Kidney capillary endothelial cell (primary cell): ENCODE data around the gene TRIM2.
"Not testable (repeated sequence)": the region's sequence is repeated elsewhere in the genome, so short reads cannot be mapped to it uniquely, and the experiment has no call there.

ENCODE experiments used
- DNase-seq: peaks from one replicate; pipeline ENCODE4 v3.0.0-alpha.2; 2018; ENCODE audit warnings: low spot score

TRIM2 gene

DNA sequence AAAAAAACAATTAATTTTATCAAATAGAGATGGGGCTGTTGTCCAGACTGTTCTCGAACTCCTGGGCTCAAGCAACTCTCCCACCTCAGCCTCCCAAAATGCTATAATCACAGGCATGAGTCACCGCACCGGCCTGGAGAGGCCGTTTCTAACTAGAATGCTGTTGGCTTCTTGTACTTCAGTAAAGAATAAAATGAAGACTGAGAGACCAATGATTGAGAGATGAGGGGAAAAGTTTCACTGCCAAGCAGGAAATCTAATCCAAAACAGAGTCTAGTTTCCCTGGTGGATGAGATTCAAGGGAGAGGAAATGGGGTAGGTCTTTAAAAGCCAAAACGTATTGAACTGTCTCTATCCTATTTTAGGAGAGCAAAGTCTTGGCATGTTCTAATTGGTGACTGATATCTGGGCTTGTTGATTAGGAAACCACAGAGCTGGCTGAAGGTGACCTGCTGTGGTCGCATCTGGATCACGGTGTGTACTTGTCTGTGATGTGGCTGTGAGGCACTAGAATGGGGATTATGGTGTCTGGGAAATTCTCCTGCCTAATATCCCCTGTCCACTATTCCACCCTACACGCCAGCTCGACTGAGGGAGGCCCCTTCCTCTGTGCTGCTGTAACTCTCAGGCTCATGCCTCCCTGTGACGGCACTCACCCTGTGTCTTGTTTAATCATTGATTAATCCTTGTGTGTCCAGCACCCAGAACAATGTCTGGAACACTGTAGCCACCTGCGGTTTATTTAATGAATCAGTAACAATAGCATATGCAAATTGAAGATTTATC is 15.0 kb upstream of the TRIM2 start:
- DNase-seq: no peak

DNA sequence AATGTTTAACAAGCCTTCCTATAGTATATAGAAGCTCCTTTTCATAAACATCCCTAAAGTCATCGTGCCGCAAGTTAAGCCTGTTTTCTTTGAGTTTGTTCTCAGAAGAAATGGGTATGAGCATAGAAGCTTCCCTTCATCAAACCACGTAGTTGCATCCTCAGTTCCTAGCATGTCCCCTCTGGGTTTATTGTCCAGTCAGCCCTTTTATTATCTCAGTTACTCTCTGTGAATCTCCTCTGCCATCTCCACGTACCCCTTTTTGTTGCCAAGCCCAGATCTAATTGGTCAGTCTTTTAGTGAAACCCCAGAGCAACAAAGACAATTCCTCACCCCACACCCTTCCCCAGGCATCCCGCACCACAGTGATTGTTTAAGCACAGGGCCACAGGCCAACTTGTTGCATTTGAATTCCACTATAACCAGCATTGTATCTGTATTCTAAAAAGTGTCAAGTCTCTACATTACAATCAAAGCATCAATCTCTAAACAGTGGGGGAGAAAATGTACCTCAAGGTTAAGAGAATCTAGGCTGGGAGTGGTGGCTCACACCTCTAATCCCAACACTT is 12.4 kb upstream of the TRIM2 start:
- DNase-seq: no peak

GRCh38 chr4:153197301-153197700 is 6.9 kb upstream of the TRIM2 start:
- no peak for DNase-seq

- no peak for DNase-seq
These were observed 5.5 kb upstream of the TRIM2 start for GRCh38 chr4:153198719-153199118.

GRCh38 chr4:153203746-153204145 is 497 bp upstream of the TRIM2 start:
- DNase-seq: not testable (repeated sequence)

DNA sequence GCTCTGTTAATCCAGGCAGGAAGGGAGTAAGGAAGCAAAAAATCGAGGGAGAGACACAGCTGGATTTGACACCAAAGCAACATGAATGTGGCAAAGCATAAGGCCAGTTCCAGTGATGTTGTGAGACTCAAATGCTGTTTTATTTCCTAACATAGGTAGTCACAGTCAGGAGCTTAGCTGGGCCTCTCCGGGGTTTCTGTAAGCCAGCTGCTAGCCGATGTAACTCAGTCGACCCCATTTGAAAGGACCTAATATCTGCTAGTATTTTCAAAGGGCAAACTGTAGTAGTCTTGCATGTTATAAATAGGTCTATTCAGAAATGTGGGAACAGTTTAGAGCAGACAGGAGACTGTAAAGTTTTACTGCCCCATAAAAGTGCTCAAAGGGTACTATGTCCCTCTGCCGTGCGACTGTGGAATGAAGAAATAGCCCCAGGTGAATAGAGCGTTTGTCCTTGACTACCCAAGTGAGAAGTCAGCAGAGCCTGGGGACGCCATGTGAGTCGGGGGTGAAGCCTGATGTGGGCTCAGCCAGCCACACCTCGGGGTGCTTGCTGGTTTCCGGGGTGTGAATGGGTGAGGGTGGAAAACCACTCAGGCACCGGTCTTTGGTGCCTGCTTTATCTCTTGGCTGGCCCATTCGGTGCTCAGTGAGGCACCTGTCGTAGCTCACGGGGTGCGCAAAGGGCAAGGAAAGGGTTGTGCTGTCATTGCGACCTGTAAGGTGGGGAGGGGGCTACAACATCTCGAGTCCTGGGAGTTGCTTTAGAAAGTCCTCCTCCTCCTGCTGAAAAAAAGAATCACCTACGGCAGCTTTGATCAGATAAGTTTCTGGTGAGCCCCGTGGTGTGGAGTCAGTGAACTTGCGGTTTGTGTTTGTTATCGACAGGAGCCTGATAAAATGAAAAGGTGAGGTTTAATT is 745 bp downstream of the TRIM2 start:
- no peak for DNase-seq

DNA sequence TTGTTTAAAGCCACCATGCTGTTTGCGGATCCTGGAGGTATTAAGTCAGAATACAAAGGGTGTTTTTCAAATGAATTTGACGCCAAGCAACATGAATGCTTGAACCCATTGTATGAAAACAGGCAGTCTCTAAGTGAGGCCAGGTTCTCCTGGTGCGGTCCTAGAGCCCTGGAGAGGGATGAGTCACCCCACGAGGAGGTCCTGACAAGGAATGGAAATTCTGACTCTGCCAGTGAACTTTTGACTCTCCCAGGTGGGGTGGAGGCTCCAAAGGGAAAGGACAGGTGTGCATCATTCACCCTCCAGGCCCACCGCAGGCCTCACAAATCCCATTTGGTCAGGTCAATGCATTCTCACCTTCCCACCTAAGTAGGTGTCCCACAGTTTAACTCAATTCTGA is 1.5 kb downstream of the TRIM2 start:
- no peak for DNase-seq

DNA sequence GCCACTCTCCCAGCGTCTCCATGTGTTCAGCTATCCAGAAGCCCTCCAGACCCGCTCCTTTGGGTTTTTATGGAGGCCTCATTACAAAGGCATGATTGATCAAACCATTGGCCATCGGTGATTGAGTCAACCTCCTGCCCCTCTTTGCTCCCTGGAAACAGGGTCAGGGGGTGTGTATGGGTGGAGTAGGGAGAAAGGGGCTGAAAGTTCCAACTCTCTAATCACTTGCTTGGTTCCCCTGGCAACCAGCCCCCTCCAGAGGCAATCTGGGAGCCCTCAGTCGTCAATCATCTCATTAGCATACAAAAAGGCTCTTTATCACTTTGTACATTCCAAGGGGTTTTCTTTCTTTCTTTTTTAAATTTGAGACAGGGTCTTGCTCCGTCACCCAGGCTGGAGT is 2.3 kb downstream of the TRIM2 start:
- no peak for DNase-seq

- no peak for DNase-seq
These were observed 2.8 kb downstream of the TRIM2 start for GRCh38 chr4:153207027-153207426.

GRCh38 chr4:153207567-153207966 is 3.3 kb downstream of the TRIM2 start:
- DNase-seq: no peak

DNA sequence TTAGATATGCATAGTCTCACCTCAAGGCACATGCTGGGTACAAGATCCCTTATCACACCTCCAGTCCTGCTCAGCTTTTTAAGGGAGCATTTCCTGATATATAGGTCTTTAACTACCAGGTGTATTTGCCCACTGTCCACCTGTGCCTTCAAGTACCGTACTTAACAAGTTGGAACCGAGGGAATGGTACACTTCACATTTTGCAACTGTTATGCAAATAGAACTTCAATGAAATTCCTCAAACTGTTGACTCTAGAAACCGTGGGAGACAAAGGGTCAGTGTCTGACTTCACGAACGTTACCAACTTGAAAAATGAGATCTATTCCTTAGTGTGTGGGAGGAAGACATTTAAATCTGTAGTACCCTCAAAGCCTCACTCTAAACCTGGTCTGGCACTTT is 5.2 kb downstream of the TRIM2 start:
- no peak for DNase-seq

DNA sequence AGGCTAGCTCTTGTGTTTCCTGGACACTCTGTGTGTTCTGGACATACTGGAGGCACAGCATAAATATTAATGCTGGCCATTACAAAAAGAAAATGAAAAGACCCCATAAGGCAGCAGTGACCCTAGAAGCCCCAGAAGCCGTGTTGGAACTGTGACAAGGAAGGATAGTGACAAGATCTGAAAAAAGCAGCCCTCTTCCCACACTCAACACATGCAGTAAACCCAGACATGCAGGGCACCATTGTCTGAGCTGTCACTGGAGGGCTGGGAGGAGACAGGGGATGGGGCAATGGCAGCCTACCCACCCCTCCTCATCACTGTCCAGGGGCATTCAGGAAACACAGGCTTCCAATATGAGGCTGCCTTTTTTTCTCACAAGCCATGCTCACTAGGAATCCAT is 6.5 kb downstream of the TRIM2 start:
- no peak for DNase-seq

DNA sequence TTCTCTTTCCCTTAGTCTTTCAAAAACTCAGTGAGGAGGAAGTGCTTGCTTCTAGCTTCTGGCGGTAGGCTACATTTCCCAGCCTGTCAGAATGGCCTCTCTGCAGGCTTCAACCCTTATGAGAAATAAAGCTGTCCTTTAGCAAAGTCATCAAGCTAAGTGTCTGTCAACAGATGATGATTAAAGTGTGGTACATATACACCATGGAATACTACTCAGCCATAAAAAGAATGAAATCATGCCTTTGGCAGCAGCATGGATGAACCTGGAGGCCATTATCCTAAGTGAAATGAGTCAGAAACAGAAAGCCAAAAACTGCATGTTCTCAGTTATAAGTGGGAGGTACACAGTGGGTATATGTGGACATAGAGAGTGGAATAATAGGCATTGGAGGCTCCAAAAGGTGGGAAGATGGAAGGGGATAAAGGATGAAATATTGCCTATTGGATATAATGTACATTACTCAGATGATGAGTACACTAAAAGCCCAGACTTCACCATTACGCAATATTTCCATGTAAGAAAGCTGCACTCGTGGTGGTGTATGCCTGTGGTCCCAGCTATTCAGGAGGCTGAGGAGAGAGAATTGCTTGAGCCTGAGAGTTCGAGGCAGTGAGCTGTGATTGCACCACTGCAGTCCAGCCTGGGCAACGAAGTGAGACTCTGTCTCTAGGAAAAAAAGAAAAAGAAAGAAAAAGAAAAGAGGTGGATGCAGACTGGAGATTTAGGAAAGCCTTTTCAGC is 7.9 kb downstream of the TRIM2 start:
- DNase-seq: no peak

DNA sequence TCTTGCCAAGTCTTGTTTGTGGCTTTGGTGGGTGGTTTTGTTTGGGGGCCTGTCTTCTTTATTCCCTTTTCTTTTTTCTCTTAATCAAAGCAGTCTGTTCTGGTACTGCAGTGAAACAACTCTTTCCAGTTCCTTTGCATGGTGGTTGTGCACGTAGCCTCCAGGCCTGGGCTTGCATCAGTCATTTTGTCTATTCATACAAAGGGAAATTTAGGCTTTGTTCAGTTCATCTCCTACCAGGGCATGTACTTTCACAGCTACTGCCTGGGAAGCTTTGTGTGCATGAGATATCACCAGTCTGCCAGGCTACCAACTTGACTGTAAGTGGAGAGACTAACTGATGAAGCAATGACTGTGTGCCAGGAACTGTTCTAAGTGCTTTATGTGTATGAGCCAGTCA is 8.5 kb downstream of the TRIM2 start:
- DNase-seq: no peak

- no peak for DNase-seq
These were observed 11.7 kb downstream of the TRIM2 start for GRCh38 chr4:153215921-153216320.

DNA sequence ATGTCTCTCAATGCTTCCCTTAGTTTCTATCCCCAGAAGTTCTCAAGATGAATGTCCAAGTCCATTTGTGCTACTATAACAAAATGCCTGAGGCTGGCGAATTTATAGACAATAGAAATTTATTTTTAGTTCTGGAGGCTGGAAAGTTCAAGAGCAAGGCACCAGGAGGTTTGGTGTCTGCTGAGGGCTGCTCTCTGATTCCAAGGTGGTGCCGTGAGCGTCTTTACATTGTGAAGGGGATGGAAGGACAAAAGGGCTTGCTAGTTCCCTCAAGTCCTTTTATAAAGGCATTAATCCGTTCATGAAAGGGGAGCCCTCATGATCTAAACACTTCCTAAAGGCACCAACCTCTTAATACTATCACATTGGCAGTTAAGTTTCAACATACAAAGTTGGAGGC is 12.3 kb downstream of the TRIM2 start:
- no peak for DNase-seq

GRCh38 chr4:153217440-153217839 is 13.2 kb downstream of the TRIM2 start:
- DNase-seq: no peak

GRCh38 chr4:153218961-153219360 is 14.7 kb downstream of the TRIM2 start:
- DNase-seq: no peak

DNA sequence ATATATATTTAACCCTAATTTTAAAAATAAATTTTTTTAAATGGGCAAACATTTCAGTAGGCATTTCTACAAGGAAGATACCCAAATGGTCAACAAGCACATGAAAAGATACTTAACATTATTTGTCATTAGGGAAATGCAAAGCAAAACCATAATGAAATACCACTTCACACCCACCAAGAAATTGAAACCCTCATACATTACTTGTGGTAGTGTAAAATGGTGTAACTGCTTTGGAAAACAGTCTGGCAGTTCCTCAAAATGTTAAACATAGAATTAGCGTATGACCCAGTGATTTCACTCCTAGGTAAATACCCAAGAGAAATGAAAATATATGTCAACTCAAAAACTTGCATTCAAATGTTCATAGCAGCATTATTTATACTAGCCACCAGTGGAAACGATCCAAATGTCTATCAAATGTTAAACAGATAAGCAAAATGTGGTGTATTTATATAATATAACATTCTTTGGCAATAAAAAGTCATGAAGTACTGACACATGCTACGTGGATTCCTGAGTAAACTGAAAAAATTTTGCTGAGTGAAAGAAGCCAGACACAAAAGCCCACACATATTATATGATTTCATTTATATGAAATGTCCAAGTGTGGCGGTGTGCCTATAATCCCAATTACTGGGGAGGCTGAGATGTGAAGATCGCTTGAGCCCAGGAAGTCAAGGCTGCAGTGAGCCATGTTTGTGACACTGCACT is 16.6 kb downstream of the TRIM2 start:
- DNase-seq: no peak

GRCh38 chr4:153221783-153222706 is 17.8 kb downstream of the TRIM2 start:
- peak; percentile 89 for DNase-seq
